HepG2 (cell line): ENCODE data around the gene AAMP. TPM values are rescaled to one million over a fixed set of nuclear protein-coding genes. Genes with fewer than 3 reads are reported as not detected.

Experiments
- AGO1 ChIP-seq: fragments of 200-400 bp; formaldehyde crosslinking; IDR thresholded peaks from 2 replicates; pipeline ENCODE4 v1.6.1; 2017; ENCODE audit warnings: mild to moderate bottlenecking, low read depth, low read length, moderate library complexity; ENCODE audit not compliant: poor library complexity, severe bottlenecking
- ARNT2 ChIP-seq: sonication (generic); formaldehyde crosslinking; IDR thresholded peaks from 2 replicates; pipeline ENCODE4 v1.8.0; 2022; ENCODE audit warnings: mild to moderate bottlenecking, low read depth, missing genetic modification reagents, moderate library complexity
- EZH2 ChIP-seq: conservative IDR thresholded peaks from 2 replicates; pipeline ENCODE4 v1.6.1; 2012; ENCODE audit warnings: mild to moderate bottlenecking, low read depth, low read length, moderate library complexity
- KDM5B ChIP-seq: sonication (generic); formaldehyde crosslinking; IDR thresholded peaks from 2 replicates; pipeline ENCODE4 v1.4.0; 2020; ENCODE audit warnings: missing genetic modification reagents, mild to moderate bottlenecking, borderline replicate concordance
- KLF6 ChIP-seq: IDR thresholded peaks from 2 replicates; pipeline ENCODE4 v1.8.0; 2016; ENCODE audit warnings: missing biosample characterization, missing genetic modification reagents
- RAD21 ChIP-seq: fragments of 450-650 bp; formaldehyde crosslinking; IDR thresholded peaks from 2 replicates; pipeline ENCODE4 v1.5.0; 2020; ENCODE audit warnings: mild to moderate bottlenecking
- SMYD3 ChIP-seq: sonication (generic); formaldehyde crosslinking; IDR thresholded peaks from 2 replicates; pipeline ENCODE4 v1.8.1; 2023; ENCODE audit warnings: mild to moderate bottlenecking, missing genetic modification reagents
- polyA plus RNA-seq, 8 experiments: library from polyadenylated mRNA; depleted of rRNA in 3 of 8; stranded (reverse) in 7 of 8; unstranded in 1 of 8; fragments of >200 nt; fragmentation: Illumina TruSeq in 4 of 8; extraction: Trizol in 4 of 8; gene quantifications; 2 replicates each; pipeline versions ENCODE4 v1.2.1 to v1.2.3, GENCODE V29; 2011 to 2016; ENCODE audit warnings: low read depth in 4 of 8, missing spikeins in 1 of 8, mixed read lengths in 1 of 8; ENCODE audit not compliant: insufficient read depth in 1 of 8
- total RNA-seq, 5 experiments: library from RNA; depleted of rRNA; stranded (reverse); fragments of >200 nt; fragmentation: Illumina TruSeq; extraction: Trizol; gene quantifications; 2 replicates each; pipeline ENCODE4 v1.2.3, GENCODE V29; 2016; ENCODE audit warnings: low read depth in 1 of 5
- TF ChIP-seq, protein P1 (sequence below): IDR thresholded peaks from 2 replicates; pipeline ENCODE4 v1.6.1; 2016; ENCODE audit warnings: low read depth, control low read depth
- TF ChIP-seq, protein P2 (sequence below): sonication (generic); formaldehyde crosslinking; IDR thresholded peaks from 2 replicates; pipeline ENCODE4 v1.4.0; 2020; ENCODE audit warnings: missing genetic modification reagents
- TF ChIP-seq, protein P3 (sequence below): sonication (generic); formaldehyde crosslinking; conservative IDR thresholded peaks from 2 replicates; pipeline ENCODE4 v1.4.0; 2020; ENCODE audit warnings: missing genetic modification reagents
- TF ChIP-seq, protein P4 (sequence below): fragments of 450-650 bp; IDR thresholded peaks from 2 replicates; pipeline ENCODE4 v1.6.1; 2017
- TF ChIP-seq, protein P5 (sequence below): sonication (generic); formaldehyde crosslinking; IDR thresholded peaks from 2 replicates; pipeline ENCODE4 v1.5.0; 2020; ENCODE audit warnings: missing genetic modification reagents
- TF ChIP-seq, protein P6 (sequence below): sonication (generic); formaldehyde crosslinking; IDR thresholded peaks from 2 replicates; pipeline ENCODE4 v1.9.0; 2022; ENCODE audit warnings: low read depth, missing genetic modification reagents

The AAMP gene
- total and polyA plus RNA-seq, 2 of the 13 experiments (the other 11 are each of a cell fraction or from before 2014, with no cell fraction given), result 110 to 186 TPM

DNA sequence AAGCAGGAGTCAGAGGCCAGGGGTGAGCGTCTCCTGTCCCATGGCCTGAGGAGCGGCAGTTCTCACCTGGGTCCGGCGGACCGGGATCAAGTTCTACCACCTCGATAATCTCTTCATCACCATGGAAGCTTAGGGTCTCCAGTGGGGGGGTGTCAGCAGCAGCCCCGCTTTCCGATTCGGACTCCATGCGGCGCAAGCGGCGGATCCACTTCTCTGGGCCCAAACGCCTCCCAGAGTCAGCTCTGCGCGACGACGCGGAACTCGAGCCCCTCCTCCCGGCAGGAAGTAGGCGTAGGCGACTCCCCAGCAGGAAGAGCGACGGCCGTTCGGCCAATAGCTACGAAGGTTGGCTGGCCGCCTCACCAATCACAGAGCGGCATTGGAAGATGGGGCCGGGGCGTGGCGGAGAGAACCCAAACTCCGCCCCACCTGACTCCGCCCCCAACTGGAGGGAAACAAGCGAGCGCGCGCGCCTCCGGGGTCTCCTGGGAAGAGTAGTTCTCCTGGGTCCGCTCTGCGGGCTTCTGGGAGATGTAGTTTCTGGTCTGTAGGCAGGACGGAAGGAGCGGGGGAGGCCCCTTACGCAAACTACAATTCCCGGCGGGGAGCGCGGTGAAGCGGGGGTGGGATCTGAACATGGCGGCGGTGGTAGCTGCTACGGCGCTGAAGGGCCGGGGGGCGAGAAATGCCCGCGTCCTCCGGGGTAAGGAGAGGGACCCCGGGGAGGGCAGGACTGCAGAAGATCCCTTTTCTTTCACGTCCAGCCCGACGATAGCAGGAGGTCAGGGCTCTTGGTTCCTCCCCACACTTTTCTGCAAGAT lies at the start of gene AAMP, which contains the start of gene PNKD (continued):
- TF ChIP-seq, protein P1, sequence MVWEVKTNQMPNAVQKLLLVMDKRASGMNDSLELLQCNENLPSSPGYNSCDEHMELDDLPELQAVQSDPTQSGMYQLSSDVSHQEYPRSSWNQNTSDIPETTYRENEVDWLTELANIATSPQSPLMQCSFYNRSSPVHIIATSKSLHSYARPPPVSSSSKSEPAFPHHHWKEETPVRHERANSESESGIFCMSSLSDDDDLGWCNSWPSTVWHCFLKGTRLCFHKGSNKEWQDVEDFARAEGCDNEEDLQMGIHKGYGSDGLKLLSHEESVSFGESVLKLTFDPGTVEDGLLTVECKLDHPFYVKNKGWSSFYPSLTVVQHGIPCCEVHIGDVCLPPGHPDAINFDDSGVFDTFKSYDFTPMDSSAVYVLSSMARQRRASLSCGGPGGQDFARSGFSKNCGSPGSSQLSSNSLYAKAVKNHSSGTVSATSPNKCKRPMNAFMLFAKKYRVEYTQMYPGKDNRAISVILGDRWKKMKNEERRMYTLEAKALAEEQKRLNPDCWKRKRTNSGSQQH (CRISPR knock-in tag), result no peak
- TF ChIP-seq, protein P2, sequence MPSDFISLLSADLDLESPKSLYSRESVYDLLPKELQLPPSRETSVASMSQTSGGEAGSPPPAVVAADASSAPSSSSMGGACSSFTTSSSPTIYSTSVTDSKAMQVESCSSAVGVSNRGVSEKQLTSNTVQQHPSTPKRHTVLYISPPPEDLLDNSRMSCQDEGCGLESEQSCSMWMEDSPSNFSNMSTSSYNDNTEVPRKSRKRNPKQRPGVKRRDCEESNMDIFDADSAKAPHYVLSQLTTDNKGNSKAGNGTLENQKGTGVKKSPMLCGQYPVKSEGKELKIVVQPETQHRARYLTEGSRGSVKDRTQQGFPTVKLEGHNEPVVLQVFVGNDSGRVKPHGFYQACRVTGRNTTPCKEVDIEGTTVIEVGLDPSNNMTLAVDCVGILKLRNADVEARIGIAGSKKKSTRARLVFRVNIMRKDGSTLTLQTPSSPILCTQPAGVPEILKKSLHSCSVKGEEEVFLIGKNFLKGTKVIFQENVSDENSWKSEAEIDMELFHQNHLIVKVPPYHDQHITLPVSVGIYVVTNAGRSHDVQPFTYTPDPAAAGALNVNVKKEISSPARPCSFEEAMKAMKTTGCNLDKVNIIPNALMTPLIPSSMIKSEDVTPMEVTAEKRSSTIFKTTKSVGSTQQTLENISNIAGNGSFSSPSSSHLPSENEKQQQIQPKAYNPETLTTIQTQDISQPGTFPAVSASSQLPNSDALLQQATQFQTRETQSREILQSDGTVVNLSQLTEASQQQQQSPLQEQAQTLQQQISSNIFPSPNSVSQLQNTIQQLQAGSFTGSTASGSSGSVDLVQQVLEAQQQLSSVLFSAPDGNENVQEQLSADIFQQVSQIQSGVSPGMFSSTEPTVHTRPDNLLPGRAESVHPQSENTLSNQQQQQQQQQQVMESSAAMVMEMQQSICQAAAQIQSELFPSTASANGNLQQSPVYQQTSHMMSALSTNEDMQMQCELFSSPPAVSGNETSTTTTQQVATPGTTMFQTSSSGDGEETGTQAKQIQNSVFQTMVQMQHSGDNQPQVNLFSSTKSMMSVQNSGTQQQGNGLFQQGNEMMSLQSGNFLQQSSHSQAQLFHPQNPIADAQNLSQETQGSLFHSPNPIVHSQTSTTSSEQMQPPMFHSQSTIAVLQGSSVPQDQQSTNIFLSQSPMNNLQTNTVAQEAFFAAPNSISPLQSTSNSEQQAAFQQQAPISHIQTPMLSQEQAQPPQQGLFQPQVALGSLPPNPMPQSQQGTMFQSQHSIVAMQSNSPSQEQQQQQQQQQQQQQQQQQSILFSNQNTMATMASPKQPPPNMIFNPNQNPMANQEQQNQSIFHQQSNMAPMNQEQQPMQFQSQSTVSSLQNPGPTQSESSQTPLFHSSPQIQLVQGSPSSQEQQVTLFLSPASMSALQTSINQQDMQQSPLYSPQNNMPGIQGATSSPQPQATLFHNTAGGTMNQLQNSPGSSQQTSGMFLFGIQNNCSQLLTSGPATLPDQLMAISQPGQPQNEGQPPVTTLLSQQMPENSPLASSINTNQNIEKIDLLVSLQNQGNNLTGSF (CRISPR knock-in tag), result peak; percentile 81; the same call in 1 of the 2 replicates
- TF ChIP-seq EZH2 (no peak), KDM5B (CRISPR knock-in tag) (peak; percentile 81), AGO1 (peak; percentile 31), ARNT2 (CRISPR knock-in tag) (peak; percentile 21; the same call in 1 of the 2 replicates), SMYD3 (peak; percentile 79; the same call in 1 of the 2 replicates), KLF6 (CRISPR knock-in tag) (peak; percentile 67; the same call in 1 of the 2 replicates), RAD21 (CRISPR knock-in tag) (peak; percentile 40)
- TF ChIP-seq, protein P3, sequence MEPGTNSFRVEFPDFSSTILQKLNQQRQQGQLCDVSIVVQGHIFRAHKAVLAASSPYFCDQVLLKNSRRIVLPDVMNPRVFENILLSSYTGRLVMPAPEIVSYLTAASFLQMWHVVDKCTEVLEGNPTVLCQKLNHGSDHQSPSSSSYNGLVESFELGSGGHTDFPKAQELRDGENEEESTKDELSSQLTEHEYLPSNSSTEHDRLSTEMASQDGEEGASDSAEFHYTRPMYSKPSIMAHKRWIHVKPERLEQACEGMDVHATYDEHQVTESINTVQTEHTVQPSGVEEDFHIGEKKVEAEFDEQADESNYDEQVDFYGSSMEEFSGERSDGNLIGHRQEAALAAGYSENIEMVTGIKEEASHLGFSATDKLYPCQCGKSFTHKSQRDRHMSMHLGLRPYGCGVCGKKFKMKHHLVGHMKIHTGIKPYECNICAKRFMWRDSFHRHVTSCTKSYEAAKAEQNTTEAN, result peak; percentile 82
- TF ChIP-seq, protein P4, sequence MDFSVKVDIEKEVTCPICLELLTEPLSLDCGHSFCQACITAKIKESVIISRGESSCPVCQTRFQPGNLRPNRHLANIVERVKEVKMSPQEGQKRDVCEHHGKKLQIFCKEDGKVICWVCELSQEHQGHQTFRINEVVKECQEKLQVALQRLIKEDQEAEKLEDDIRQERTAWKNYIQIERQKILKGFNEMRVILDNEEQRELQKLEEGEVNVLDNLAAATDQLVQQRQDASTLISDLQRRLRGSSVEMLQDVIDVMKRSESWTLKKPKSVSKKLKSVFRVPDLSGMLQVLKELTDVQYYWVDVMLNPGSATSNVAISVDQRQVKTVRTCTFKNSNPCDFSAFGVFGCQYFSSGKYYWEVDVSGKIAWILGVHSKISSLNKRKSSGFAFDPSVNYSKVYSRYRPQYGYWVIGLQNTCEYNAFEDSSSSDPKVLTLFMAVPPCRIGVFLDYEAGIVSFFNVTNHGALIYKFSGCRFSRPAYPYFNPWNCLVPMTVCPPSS, result no peak
- TF ChIP-seq, protein P5, sequence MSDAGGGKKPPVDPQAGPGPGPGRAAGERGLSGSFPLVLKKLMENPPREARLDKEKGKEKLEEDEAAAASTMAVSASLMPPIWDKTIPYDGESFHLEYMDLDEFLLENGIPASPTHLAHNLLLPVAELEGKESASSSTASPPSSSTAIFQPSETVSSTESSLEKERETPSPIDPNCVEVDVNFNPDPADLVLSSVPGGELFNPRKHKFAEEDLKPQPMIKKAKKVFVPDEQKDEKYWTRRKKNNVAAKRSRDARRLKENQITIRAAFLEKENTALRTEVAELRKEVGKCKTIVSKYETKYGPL (CRISPR knock-in tag), result 0 out of 2 replicates have a peak, but pooled peaks have one; percentile 35
- TF ChIP-seq, protein P6, sequence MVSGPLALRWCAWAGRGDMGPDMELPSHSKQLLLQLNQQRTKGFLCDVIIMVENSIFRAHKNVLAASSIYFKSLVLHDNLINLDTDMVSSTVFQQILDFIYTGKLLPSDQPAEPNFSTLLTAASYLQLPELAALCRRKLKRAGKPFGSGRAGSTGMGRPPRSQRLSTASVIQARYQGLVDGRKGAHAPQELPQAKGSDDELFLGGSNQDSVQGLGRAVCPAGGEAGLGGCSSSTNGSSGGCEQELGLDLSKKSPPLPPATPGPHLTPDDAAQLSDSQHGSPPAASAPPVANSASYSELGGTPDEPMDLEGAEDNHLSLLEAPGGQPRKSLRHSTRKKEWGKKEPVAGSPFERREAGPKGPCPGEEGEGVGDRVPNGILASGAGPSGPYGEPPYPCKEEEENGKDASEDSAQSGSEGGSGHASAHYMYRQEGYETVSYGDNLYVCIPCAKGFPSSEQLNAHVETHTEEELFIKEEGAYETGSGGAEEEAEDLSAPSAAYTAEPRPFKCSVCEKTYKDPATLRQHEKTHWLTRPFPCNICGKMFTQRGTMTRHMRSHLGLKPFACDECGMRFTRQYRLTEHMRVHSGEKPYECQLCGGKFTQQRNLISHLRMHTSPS (CRISPR knock-in tag), result no peak; the same call in 1 of the 2 replicates
